LNCaP clone FGC (cell line): ENCODE data around the gene NCOA1.
"Not testable (repeated sequence)": the region's sequence is repeated elsewhere in the genome, so short reads cannot be mapped to it uniquely, and the experiment has no call there.

Experiments used
- DNase-seq: peaks from one replicate; pipeline ENCODE4 v3.0.0-alpha.2; 2011; ENCODE audit warnings: low read depth
- H3K4me3 ChIP-seq: 2 replicates; pipeline ENCODE4 v1.5.1; 2011; ENCODE audit warnings: mild to moderate bottlenecking, low read depth, low read length, control low read depth
- CTCF ChIP-seq: IDR thresholded peaks from 2 replicates; pipeline ENCODE4 v1.5.1; 2012; ENCODE audit warnings: mild to moderate bottlenecking; ENCODE audit not compliant: control insufficient read depth, insufficient read depth; ENCODE audit errors: extremely low read depth

Gene NCOA1

GRCh38 chr2:24571828-24572442 is 80.9 kb downstream of the NCOA1 start:
- no peak for TF ChIP-seq CTCF
- no peak overlapping the region for H3K4me3 ChIP-seq
- no peak for DNase-seq

GRCh38 chr2:24576146-24576545 is 85.1 kb downstream of the NCOA1 start:
- no peak for DNase-seq
- no peak overlapping the region for H3K4me3 ChIP-seq
- no peak for TF ChIP-seq CTCF

- no peak overlapping the region for H3K4me3 ChIP-seq
Observed at GRCh38 chr2:24576617-24577016, 85.6 kb downstream of the NCOA1 start.

GRCh38 chr2:24577481-24577880 is 86.4 kb downstream of the NCOA1 start:
- no peak overlapping the region for H3K4me3 ChIP-seq
- DNase-seq: no peak

More at GRCh38 chr2:24576617-24577016, 85.6 kb downstream of the NCOA1 start:
- TF ChIP-seq CTCF: no peak
- no peak for DNase-seq

GRCh38 chr2:24579053-24579803 is 88.2 kb downstream of the NCOA1 start:
- DNase-seq: no peak
- no peak overlapping the region for H3K4me3 ChIP-seq
- TF ChIP-seq CTCF: no peak

More at GRCh38 chr2:24577481-24577880, 86.4 kb downstream of the NCOA1 start:
- TF ChIP-seq CTCF: no peak

- DNase-seq: no peak
Observed at GRCh38 chr2:24580561-24580960, 89.5 kb downstream of the NCOA1 start.

GRCh38 chr2:24581971-24582370 is 90.9 kb downstream of the NCOA1 start:
- DNase-seq, H3K4me3 ChIP-seq: not testable (repeated sequence)

More at GRCh38 chr2:24580561-24580960, 89.5 kb downstream of the NCOA1 start:
- no peak overlapping the region for H3K4me3 ChIP-seq
- TF ChIP-seq CTCF: no peak
